HG02970 (cell line): ENCODE measurements around the gene AFDN.
"Not testable (repeated sequence)": the region's sequence is repeated elsewhere in the genome, so short reads cannot be mapped to it uniquely, and the experiment has no call there.

Experiments
- ATAC-seq: cut with Tn5 transposase; IDR thresholded peaks from one replicate; pipeline ENCODE4 v1.9.1; 2021; ENCODE audit warnings: mild to moderate bottlenecking, moderate library complexity, moderate number of reproducible peaks; ENCODE audit not compliant: unreplicated experiment, low FRiP score

Gene AFDN

DNA sequence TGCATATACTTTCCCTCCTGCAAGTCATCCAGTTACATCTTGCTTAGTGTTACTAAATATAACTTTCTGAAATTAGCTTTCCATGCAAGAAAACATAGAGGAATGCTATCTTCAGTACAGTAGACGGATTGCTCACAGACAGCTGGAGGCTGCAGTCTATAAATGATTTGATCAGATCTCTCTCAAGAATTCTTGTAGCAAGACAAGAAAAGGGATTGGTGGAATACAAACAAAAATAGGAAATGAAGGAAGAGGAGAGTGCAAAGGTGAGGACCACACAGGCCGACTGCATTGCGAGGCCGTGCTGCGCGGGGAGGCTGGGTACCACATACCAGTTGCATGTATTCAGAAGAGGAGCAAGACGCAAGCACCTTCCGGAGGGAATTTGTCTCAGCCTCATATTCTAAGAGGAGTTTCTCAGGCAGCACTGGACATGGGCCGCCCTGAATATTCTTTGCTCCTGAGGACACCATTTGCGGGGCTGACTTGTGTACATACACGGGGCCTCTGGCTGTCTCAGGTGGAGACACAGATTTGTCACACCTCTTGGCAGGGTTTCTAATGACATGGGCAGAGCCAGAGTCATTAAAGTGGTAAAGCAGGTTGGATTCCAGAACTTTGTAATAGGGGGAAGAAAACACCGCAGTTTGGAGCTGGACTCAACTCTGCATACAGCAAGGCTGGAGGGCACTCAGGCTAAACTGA is 148.1 kb downstream of the AFDN start:
- no peak for ATAC-seq

DNA sequence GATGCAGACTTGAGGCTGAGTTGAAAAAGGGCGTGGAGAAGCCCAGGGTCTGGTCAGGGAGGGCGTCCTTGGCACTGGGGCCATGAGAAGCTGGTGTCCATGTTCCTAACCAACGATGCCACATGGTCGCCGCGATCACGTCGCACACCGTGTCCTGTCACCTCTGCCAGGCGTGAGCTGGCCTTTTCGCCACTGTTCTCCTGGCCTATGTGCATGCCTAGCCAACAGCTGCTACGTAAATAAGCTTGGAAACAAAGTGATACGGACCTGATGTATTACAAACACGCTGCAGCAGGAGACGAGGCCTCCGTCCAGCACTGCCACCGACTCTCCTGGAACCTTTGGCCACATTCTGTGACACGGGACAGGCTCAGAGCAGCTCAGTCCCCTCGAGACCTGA is 148.7 kb downstream of the AFDN start:
- no peak for ATAC-seq

DNA sequence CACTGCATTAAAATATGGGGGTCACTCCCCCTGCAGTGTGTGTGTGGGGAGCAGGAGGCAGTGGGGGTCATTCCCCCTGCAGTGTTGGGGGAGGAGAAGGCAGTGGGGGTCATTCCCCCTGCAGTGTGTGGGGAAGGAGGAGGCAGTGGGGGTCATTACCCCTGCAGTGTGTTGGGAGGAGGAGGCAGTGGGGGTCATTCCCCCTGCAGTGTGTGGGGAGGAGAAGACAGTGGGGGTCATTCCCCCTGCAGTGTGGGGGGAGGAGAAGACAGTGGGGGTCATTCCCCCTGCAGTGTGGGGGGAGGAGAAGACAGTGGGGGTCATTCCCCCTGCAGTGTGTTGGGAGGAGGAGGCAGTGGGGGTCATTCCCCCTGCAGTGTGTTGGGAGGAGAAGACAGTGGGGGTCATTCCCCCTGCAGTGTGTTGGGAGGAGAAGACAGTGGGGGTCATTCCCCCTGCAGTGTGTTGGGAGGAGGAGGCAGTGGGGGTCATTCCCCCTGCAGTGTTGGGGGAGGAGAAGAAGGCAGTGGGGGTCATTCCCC is 149.5 kb downstream of the AFDN start:
- ATAC-seq: not testable (repeated sequence)

DNA sequence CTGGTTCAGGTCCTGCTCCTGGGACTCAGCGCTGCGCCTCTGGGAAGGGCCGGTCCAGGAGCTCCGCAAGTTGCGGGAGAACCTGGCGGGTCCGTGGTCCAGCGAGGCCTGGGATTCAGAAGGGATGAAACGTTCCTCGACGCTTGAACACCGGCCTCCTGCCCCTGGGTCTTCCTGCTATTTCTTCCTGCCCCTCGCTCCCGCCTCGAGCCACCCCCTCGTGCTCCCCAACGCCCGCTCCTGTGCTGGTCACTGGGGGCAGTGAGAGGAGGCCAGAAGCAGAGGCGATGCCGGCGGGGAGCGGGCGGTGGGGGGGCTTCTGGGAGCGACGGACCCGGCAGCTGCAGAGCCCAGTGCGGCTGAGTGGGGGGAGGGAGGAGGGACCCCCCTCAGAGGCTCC is 150.0 kb downstream of the AFDN start:
- no peak for ATAC-seq

DNA sequence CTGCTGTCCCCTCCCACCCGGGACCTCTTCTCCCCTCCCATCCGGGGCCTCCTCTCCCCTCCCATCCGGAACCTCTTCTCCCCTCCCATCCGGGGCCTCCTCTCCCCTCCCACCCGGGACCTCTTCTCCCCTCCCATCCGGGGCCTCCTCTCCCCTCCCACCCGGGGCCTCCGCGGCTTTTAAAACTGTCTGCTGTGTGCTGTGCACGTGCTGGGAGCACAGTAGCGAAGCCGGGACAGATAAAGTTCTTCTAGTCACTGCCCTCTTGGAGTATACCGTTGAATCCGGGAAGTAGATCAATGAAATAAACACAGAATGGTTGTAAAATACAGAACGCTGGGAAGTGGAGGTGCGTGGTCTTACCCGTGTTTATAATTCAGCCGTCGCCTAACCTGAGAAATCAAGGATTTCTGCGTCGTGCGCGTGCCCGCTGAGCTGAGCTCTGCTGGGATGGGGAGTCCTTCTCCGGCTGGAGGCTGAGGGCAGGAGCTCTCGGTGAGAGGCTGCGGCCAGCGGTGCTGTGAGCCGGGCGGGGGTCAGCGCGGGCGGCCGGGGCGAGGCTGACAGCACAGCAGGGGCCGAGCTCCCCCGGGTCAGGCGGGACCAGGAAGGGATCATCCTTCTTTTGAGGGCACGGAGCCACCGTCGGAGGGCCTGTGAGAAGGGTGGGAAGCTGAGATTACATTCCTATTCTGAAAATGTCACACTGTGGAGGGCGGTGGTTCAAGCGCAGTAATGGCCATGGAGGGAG is 151.2 kb downstream of the AFDN start:
- no peak for ATAC-seq

DNA sequence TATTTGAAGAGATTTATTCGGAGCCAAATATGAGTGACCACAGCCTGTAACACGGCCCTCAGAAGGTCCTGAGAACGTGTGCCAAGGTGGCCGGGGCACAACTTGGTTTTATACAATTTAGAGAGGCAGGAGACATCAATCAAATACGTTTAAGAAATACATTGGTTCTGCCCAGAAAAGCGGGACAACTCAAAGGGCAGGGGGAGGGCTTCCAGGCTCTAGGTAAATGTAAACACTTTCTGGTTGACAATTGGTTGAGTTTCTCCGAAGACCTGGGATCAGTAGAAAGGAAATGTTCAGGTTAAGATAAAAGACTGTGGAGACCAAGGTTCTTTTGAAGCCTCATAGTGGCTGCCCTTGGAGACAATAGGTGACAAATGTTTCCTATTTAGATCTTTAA is 151.9 kb downstream of the AFDN start:
- ATAC-seq: no peak

DNA sequence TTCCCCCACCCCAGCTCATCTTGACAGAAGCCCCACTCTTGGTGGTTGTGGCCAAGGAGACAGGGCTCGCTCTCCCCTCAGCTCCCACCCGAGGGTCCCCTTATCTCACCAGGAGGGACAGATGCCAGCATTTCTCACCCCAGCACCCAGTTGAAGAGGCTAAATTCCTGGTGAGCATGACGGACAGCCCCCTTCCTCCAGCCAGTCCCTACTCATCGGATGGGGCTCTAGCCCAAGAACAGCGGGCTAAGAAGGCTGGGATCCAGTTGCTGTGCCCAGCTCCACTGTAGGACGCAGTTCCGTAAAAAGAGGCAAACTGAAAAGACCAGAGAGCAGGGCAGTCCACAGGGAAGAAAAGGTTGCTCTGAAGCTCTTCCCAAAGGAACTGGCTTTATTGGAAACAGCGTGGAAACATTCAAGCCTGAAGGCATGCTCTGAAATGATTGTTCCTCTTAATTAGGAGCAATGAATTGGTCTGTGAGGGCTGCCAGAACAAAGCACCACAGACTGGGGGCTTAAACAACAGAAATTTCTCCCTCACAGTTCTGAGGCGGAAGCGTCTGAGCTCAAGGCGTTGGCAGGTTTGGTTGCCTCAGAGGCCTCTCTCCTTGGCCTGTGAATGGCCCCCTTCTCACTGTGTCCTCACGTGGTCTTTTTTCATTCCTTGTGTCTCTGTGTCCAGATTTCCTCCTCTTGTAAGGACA is 152.9 kb downstream of the AFDN start:
- ATAC-seq: no peak

DNA sequence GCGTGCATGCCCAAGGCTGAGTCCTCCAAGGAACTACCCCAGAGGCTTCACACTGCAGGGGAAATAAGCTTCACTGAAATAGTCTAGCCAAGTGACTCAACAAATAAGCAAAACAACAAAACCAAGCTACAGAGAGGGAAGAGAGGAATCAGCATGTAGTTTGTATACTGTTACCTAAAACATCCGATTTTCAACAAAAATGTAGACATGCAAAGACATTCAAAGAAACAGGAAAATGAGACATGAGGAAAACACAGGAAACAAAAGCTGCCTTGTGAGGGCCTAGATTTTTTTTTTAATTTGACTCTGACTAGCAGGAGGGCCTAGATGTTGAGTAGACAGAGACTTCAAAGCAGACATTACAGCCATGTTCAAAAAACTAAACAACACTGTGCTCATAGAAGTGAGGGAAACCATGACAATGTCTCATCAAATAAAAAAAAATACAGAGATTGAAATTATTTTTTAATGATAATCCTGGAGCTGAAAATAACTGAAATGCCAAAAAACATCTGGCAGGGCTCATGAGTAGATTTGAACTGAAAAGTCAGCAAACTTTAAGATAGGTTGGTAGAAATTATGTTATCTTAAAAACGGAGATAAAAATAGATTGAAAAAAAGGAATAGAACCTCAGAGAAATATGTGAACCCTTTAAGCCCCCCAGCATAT is 154.3 kb downstream of the AFDN start:
- no peak for ATAC-seq

DNA sequence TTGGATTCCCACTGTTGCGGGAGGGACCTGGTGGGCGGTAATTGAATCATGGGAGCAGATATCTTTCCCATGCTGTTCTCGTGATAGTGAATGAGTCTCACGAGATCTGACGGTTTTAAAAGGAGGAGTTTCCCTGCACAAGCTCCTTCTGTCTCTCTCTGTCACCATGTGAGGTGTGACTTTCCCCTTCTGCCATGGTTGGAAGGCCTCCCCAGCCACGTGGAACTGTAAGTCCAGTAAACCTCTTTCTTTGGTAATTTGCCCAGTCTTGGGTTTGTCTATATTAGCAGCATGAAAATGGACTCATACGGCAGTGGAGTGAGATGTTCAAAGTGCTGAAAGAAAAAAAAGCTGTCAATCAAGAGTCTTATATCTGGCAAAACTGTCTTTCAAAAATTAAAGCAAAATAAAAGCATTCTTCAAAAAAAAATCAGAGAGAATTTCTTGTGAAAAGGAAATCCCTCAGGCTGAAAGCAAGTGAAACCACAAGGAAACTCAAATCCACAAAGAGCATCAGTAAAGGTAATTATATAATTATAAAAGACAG is 155.3 kb downstream of the AFDN start:
- no peak for ATAC-seq

DNA sequence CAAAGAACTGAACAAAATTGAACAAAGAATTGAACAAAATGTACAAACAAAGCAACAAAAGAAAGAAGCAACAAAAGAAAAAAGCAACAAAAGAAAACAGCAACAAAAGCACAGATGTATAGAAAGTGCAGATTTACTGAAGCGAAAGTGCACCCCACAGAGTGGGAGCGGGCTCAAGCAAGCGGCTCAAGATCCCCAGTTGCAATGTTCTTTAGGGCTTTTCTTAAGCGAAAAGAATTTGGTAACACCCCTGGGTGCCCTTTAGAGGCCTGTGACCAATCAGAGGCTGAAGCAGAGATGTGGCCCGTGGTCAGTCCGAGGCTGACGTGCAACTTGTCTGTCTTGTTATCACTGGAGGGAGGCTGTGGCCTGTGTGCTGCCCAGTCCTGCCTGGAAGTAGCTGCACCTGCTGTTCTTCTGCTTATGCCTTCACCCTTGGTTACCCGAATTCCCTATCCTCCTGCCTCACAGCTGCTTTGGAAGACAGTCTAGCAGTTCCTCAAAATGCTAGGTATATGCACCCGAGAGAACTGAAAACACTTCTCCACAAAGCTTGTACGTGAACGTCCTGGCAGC is 157.5 kb downstream of the AFDN start:
- ATAC-seq: no peak

DNA sequence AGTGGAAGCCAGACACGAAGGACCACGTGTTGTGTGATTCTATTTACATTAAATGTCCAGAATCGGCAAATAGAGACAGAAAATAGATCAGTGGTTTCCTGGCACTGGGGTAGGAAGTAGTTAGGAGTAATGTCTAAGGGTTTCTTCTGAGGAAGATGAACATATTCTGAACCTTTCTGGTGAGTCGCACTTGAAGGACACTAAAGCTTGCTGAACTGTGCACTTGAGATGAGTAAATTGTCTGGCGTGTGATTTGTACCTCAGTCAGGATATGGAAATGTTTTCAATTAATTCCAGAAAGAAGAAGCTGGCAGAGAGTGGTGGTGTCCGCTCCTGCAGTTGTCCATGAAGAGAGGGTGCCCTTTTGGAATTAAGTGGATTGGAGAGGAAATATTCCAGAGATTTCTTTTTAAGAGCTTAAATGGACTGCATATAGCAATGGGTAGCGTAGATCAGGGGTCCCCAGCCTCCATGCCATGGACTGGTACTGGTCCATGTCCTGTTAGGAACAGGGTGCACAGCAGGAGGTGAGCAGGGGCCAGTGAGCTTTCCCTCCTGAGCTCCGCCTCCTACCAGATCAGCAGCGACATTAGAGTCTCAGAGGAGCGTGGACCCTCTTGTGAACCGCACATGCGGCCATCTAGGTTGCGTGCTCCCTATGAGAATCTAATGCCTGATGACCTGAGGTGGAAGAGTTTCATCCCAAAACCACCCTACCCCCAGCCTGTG is 158.3 kb downstream of the AFDN start:
- no peak for ATAC-seq

DNA sequence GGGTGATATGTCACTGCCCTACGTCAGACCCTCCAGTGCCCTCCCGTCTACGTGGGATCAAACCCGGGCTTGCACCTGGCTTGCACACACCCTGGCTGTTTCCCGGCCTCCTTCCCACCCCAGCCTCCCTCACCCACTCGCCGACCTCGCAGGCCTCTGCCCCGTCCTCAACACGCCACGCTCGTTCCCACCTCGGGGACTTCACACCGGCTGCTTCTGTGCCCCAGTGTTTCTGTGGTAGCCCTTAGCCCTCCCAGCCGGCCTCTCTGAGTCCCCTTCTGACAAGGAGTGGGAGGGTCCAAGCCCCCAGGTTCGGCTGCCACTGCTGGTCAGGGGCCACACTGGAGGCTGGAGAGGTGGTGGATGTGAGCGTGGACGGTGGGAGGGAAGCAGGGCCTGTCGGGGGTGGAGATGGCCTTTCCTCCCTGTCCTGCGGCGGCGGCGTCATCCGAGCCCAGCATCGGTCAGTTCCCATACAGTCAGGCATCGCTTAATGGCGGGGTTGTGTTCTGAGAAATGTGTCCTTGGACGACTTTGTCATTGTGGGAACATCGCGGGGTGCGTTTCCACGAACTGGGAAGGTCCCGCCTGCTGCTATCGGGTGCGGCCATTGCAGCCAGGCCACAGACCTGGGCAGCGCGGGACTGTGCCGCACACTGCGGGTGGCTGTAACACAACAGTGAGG is 159.3 kb downstream of the AFDN start:
- no peak for ATAC-seq

DNA sequence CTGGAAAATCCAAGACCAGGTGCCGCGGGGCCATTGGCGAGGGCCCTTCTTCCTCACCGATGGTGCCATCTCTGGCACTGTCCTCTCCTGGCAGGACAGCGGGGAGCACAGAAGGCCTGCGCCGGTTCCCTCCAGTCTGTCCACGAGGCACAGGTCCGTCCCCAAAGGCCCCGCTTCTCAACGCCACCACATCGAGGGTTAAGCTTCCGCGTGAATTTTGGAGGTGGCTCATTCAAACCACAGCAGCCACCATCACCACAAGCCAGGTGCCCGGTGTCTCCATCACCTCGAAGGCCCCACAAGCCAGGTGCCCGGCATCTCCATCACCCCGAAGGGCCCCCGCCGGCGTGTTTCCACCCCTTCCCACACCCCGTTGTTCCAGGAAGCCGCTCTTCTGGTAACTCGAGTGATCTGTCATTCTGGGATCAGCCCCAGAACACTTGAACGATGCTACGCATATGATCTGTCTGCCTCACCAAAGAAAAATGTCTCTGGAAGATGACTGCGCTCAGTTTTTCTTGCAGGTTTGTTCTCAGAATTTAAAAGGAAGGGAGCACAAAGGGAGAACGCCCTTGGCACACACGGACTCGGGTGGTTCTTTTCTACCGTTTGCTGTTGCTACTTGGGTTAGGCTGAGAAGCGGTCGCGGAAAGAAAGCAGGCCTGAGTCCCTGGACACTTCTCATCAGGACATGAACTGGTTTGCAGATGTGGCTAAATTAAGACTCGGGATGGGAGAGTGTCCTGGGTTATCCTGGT is 160.9 kb downstream of the AFDN start:
- no peak for ATAC-seq

DNA sequence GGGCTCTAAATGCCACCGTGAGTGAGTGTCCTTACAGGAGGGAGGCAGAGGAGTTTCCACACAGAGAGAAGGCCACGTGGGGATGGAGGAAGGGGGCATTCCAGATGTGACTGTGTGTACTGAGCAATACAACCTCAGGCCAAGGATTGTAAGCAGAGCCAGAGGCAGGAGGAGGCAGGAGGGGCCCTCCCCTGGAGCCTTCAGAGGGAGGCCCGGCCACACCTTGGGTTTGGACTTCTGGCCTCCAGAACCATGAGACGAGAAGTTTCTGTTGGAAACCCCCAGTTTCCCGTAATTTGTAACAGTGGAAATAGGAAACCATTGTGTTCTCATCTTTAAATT is 161.4 kb downstream of the AFDN start:
- ATAC-seq: no peak

DNA sequence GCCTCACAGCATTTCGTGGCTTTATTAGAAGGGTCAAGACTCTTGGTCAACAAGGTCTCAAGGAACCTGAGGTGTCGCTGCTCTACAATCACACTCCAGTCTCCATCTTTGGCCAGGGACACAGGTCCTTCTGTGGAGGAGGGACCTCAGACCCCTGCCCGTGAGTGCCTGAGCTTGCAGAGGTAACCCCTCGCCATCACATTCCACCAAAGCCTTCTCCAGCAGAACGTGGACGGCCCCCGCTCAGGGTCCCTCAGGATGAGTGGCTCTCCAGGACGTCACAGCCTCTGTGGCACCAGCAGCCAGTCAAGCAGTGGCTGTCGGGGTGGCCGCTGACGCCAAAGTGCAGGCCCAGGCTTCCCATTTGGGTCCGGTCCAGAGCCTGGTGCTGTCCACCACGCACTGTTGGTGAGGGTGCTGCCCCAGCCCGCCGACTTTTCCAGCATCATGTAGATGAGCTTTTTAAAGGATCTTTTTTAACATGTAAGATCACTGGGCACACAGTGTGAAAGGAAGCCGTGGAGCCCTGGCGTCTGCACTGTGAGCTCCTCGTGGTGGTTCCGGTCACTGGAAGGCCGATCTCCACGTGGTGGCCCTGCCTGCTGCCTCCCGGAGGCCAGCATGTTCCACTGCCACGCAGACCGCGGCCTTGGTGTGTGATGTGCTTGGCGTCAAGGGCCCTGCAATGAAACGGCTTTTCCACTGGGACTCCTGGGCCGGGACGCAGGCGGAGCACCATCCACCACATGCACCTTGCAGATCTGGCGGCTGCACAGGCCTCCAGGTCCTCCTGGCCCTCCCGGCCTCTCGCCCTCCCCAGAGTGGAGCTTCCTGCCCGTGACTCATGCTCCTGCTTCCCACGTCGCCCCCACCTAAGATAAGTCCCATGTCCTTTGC is 162.5 kb downstream of the AFDN start:
- ATAC-seq: no peak

DNA sequence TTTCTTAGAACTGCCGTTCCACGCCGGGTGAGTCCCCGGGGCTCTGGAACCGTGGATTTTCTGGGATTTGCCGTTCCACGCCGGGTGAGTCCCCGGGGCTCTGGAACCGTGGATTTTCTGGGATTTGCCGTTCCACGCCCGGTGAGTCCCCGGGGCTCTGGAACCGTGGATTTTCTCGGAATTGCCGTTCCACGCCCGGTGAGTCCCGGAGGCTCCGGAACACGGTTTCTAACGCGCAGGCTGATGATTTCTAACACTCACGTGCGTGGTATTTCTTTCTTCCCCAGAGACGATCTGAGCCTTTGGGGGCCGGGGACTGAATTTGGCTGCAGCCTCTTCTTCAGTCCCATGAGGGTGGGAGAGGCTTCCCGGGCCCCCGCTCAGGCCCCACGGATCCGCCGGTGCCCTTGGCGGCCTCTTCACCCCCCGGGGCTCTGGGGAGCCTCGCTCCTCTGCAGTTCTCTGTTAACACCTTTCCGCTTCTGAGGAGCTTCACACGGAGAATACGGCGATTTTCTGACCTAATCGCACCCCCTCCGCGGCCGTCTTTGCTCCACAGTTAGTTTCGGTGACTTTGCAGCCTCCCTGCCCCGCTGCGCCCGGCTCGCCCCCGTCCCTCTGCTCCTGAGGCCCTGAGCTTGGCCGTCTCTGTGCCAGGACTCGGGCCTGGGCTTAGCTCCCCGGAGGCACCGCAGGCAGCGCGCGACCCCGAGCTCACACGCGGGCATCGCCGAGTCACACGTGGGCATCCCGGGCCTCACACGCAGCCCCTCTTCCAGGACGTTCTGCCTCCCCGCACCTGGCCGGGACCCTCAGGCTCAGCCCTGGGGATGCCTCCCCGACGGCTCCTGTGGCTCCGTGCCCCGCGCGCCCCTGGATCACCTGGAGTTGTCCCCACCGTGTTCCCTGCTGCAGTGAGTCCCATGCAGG is 163.6 kb downstream of the AFDN start:
- ATAC-seq: no peak
